ENCODE measurements around the gene EPAS1. TPM values are rescaled to one million over a fixed set of nuclear protein-coding genes. Genes with fewer than 3 reads are reported as not detected.

EPAS1 gene
- total and polyA plus RNA-seq, 2 of the 8 experiments (the other 6 are each of a cell fraction or from before 2014, with no cell fraction given): 2.0 to 4.9 TPM

DNA sequence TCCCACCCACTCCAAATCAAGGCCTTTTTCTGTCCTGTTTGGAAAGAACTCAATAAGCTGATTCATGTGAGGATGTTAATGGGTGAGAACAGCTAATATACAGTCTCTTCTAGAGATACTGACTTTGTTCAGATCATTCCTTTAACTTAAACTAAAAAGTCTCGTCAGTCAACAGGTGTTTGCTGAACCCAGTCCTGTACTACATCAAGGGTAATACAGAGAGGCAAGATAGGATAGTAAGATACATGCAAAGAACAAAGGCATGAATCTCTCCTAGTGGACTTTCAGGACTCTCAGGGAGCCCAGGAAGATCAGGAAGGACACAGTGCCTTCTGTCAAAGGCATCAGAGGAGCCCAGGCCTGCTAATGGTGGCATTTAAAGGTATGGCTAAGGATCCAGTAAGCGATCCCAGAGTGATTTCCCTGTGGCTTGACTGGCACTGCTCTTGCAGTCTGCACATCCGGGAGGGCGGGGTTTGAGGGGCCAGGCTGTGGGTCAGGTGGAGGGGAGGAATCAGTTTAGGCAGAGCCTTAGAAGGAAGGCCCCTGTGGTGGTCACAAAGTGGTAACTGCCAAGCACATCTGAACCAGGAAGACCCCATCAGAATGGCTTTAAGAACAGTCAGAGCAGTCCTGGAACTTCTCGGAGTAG lies 54.0 kb downstream of the EPAS1 start:
- no peak overlapping the region; the same call in 1 of the 2 replicates for H2BK12ac ChIP-seq (ENCODE audit: low read depth, low read length)
- ChIA-PET CTCF (ENCODE audit: partially characterized antibody) (no interaction called here), POLR2A (ENCODE audit: partially characterized antibody) (no interaction called here)
- no peak overlapping the region for H3K23ac ChIP-seq (ENCODE audit: insufficient read length)
- no peak overlapping the region for H3K4me3 ChIP-seq (ENCODE audit: extremely low read depth in 1 of 4, insufficient read depth in 2 of 4, low read depth in 3 of 4, low read length in 4 of 4)
- H3K9me3 ChIP-seq (ENCODE audit: insufficient read depth in 2 of 2, low read depth in 1 of 2, low read length in 1 of 2): no peaks in the 10 kb centered on the region
- FAIRE-seq (no peak), DNase-seq (ENCODE audit: low read depth in 1 of 2, low spot score in 2 of 2) (no peak)
- H4K5ac ChIP-seq (ENCODE audit: insufficient read length, low read depth, low read length): no peak overlapping the region
- H3K23me2 ChIP-seq (ENCODE audit: low read depth, low read length): no peaks in the 10 kb centered on the region
- no peak overlapping the region for H2BK120ac ChIP-seq (replicated peaks; ENCODE audit: low read depth, low read length)
- WGBS, 2 experiments (ENCODE audit: extremely low coverage in 1 of 2, insufficient coverage in 1 of 2, insufficient read length in 1 of 2, insufficient replicate concordance in 2 of 2, low coverage in 1 of 2, low lambda C conversion rate in 2 of 2, missing lambda C conversion rate in 1 of 2): 68% methylated on average over 5 of the region's 5 CpGs; no CpG with 5 or more reads in 1 of the 2 experiments
- no peaks in the 10 kb centered on the region for H3K79me1 ChIP-seq (ENCODE audit: low read depth, low read length)
- no peak overlapping the region; the same call in 1 of the 2 replicates for H3K27ac ChIP-seq (ENCODE audit: low read depth, low read length)
- no peak overlapping the region for H4K8ac ChIP-seq (ENCODE audit: extremely low read depth, insufficient read depth, low read length)
- H2AFZ ChIP-seq (ENCODE audit: low read length): 0 out of 2 replicates have a peak overlapping the region, but pooled peaks have one; percentile 72
- H3K18ac ChIP-seq (ENCODE audit: extremely low read depth, low read length): no peak overlapping the region
- no peak overlapping the region for H3K9ac ChIP-seq (replicated peaks in 1 of 4; ENCODE audit: extremely low read depth in 1 of 4, low read depth in 3 of 4, low read length in 3 of 4)
- H2BK15ac ChIP-seq (ENCODE audit: low read length): no peak overlapping the region
- no peaks in the 10 kb centered on the region for H4K20me1 ChIP-seq (replicated peaks in 1 of 2; ENCODE audit: control insufficient read depth in 1 of 2, insufficient read depth in 2 of 2, low read length in 2 of 2)
- H3K4me2 ChIP-seq (ENCODE audit: insufficient read depth in 1 of 2, low read depth in 2 of 2, low read length in 2 of 2): no peak overlapping the region
- no peak overlapping the region for H2BK5ac ChIP-seq (ENCODE audit: low read depth, low read length)
- no peak overlapping the region for H2BK20ac ChIP-seq (ENCODE audit: low read length)
- H3K14ac ChIP-seq (ENCODE audit: insufficient read length): no peak overlapping the region
- no peak overlapping the region for H2AK5ac ChIP-seq (ENCODE audit: low read depth, low read length)
- H4K91ac ChIP-seq (replicated peaks; ENCODE audit: insufficient read length, low read length): no peak overlapping the region
- peaks cover 0 to 5% (median 0%) of the 10 kb centered on the region in 4 experiments; a peak in 1 of 7 replicates for H3K4me1 ChIP-seq (replicated peaks in 1 of 4; ENCODE audit: control insufficient read depth in 3 of 4, insufficient read depth in 4 of 4, low read length in 3 of 4)
- no peaks in the 10 kb centered on the region for H3K79me2 ChIP-seq (ENCODE audit: control insufficient read depth in 1 of 2, insufficient read depth in 2 of 2, low read length in 2 of 2)
- no peaks in the 10 kb centered on the region for H3K27me3 ChIP-seq (replicated peaks in 1 of 4; ENCODE audit: control insufficient read depth in 3 of 4, extremely low read depth in 1 of 4, insufficient read depth in 3 of 4, low read length in 3 of 4)
- H3K56ac ChIP-seq (replicated peaks; ENCODE audit: insufficient read length, low read depth, low read length): no peak overlapping the region
- no peak for TF ChIP-seq POU5F1 (IDR thresholded peaks at IDR 0.05; ENCODE audit: low read depth, low read length)
- TF ChIP-seq NRF1 (IDR thresholded peaks at IDR 0.05; ENCODE audit: low read depth, low read length): no peak
- no peak overlapping the region for H3K4ac ChIP-seq (replicated peaks; ENCODE audit: insufficient read length, low read depth, low read length)
- no peaks in the 10 kb centered on the region for H3K36me3 ChIP-seq (ENCODE audit: control insufficient read depth in 2 of 4, insufficient read depth in 4 of 4, low read length in 3 of 4)
